Measurements from ENCODE around the gene CD38.

CD38 gene

GRCh38 chr4:15779809-15780208 is 1.7 kb downstream of the CD38 start:
- Histone ChIP-seq H3K9me3 (ENCODE audit: control insufficient read depth, insufficient read depth, low read length) (no peaks in the 10 kb centered on the region), H3K27me3 (ENCODE audit: control insufficient read depth, insufficient read depth, low read length) (peaks cover 19% of the 10 kb centered on the region; the same call in 1 of the 2 replicates), H3K36me3 (ENCODE audit: control insufficient read depth, insufficient read depth, low read length) (no peaks in the 10 kb centered on the region), H3K4me1 (ENCODE audit: control insufficient read depth, insufficient read depth, low read length) (no peaks in the 10 kb centered on the region), H3K27ac (ENCODE audit: low read length) (no peak overlapping the region), H3K4me3 (ENCODE audit: low read length) (no peak overlapping the region)
- WGBS (ENCODE audit: insufficient coverage, insufficient read length), result no CpG with 5 or more reads among the region's 1 CpG
- DNase-seq (ENCODE audit: low read depth, low spot score), result no peak

GRCh38 chr4:15781427-15782095 is 3.4 kb downstream of the CD38 start:
- DNase-seq (ENCODE audit: low read depth, low spot score), result no peak
- Histone ChIP-seq H3K9me3 (ENCODE audit: control insufficient read depth, insufficient read depth, low read length) (no peaks in the 10 kb centered on the region), H3K4me3 (ENCODE audit: low read length) (no peak overlapping the region), H3K36me3 (ENCODE audit: control insufficient read depth, insufficient read depth, low read length) (no peaks in the 10 kb centered on the region), H3K27ac (ENCODE audit: low read length) (no peak overlapping the region), H3K27me3 (ENCODE audit: control insufficient read depth, insufficient read depth, low read length) (peaks cover 19% of the 10 kb centered on the region; the same call in 1 of the 2 replicates), H3K4me1 (ENCODE audit: control insufficient read depth, insufficient read depth, low read length) (no peaks in the 10 kb centered on the region)
- WGBS (ENCODE audit: insufficient coverage, insufficient read length), result no CpG with 5 or more reads among the region's 6 CpGs

GRCh38 chr4:15783676-15784075 is 5.5 kb downstream of the CD38 start:
- no peak for DNase-seq (ENCODE audit: low read depth, low spot score)
- no CpG with 5 or more reads among the region's 4 CpGs for WGBS (ENCODE audit: insufficient coverage, insufficient read length)
- Histone ChIP-seq H3K4me1 (ENCODE audit: control insufficient read depth, insufficient read depth, low read length) (no peaks in the 10 kb centered on the region), H3K9me3 (ENCODE audit: control insufficient read depth, insufficient read depth, low read length) (peaks cover 2% of the 10 kb centered on the region), H3K4me3 (ENCODE audit: low read length) (no peak overlapping the region), H3K27me3 (ENCODE audit: control insufficient read depth, insufficient read depth, low read length) (peaks cover 8% of the 10 kb centered on the region; the same call in 1 of the 2 replicates), H3K36me3 (ENCODE audit: control insufficient read depth, insufficient read depth, low read length) (no peaks in the 10 kb centered on the region), H3K27ac (ENCODE audit: low read length) (no peak overlapping the region)

- no peak overlapping the region for H3K27ac ChIP-seq (ENCODE audit: low read length)
- H3K4me1 ChIP-seq (ENCODE audit: control insufficient read depth, insufficient read depth, low read length), result no peaks in the 10 kb centered on the region
- no peak for DNase-seq (ENCODE audit: low read depth, low spot score)
- peaks cover 2% of the 10 kb centered on the region for H3K9me3 ChIP-seq (ENCODE audit: control insufficient read depth, insufficient read depth, low read length)
- no CpG with 5 or more reads among the region's 5 CpGs for WGBS (ENCODE audit: insufficient coverage, insufficient read length)
- no peaks in the 10 kb centered on the region; the same call in 1 of the 2 replicates for H3K27me3 ChIP-seq (ENCODE audit: control insufficient read depth, insufficient read depth, low read length)
- no peaks in the 10 kb centered on the region for H3K36me3 ChIP-seq (ENCODE audit: control insufficient read depth, insufficient read depth, low read length)
- H3K4me3 ChIP-seq (ENCODE audit: low read length), result no peak overlapping the region
These were observed 7.0 kb downstream of the CD38 start for GRCh38 chr4:15784959-15785634.

GRCh38 chr4:15786743-15787142 is 8.6 kb downstream of the CD38 start:
- Histone ChIP-seq H3K36me3 (ENCODE audit: control insufficient read depth, insufficient read depth, low read length) (no peaks in the 10 kb centered on the region), H3K4me3 (ENCODE audit: low read length) (no peak overlapping the region), H3K27ac (ENCODE audit: low read length) (no peak overlapping the region), H3K9me3 (ENCODE audit: control insufficient read depth, insufficient read depth, low read length) (peaks cover 2% of the 10 kb centered on the region), H3K4me1 (ENCODE audit: control insufficient read depth, insufficient read depth, low read length) (no peaks in the 10 kb centered on the region), H3K27me3 (ENCODE audit: control insufficient read depth, insufficient read depth, low read length) (no peaks in the 10 kb centered on the region)
- no CpG with 5 or more reads among the region's 26 CpGs for WGBS (ENCODE audit: insufficient coverage, insufficient read length)
- no peak for DNase-seq (ENCODE audit: low read depth, low spot score)

GRCh38 chr4:15792974-15793373 is 14.8 kb downstream of the CD38 start:
- Histone ChIP-seq H3K4me3 (ENCODE audit: low read length) (no peak overlapping the region), H3K27me3 (ENCODE audit: control insufficient read depth, insufficient read depth, low read length) (no peaks in the 10 kb centered on the region), H3K9me3 (ENCODE audit: control insufficient read depth, insufficient read depth, low read length) (peaks cover 2% of the 10 kb centered on the region), H3K36me3 (ENCODE audit: control insufficient read depth, insufficient read depth, low read length) (no peaks in the 10 kb centered on the region), H3K4me1 (ENCODE audit: control insufficient read depth, insufficient read depth, low read length) (no peaks in the 10 kb centered on the region), H3K27ac (ENCODE audit: low read length) (no peak overlapping the region)
- WGBS (ENCODE audit: insufficient coverage, insufficient read length), result no CpG with 5 or more reads among the region's 2 CpGs
- no peak for DNase-seq (ENCODE audit: low read depth, low spot score)

GRCh38 chr4:15793506-15794363 is 15.6 kb downstream of the CD38 start:
- no peaks in the 10 kb centered on the region for H3K9me3 ChIP-seq (ENCODE audit: control insufficient read depth, insufficient read depth, low read length)
- DNase-seq (ENCODE audit: low read depth, low spot score), result no peak
- no peak overlapping the region for H3K4me3 ChIP-seq (ENCODE audit: low read length)
- WGBS (ENCODE audit: insufficient coverage, insufficient read length), result no CpG with 5 or more reads among the region's 3 CpGs
- H3K27me3 ChIP-seq (ENCODE audit: control insufficient read depth, insufficient read depth, low read length), result no peaks in the 10 kb centered on the region
- H3K4me1 ChIP-seq (ENCODE audit: control insufficient read depth, insufficient read depth, low read length), result no peaks in the 10 kb centered on the region
- H3K27ac ChIP-seq (ENCODE audit: low read length), result no peak overlapping the region
- H3K36me3 ChIP-seq (ENCODE audit: control insufficient read depth, insufficient read depth, low read length), result no peaks in the 10 kb centered on the region

GRCh38 chr4:15794426-15794825 is 16.3 kb downstream of the CD38 start:
- H3K4me3 ChIP-seq (ENCODE audit: low read length), result no peak overlapping the region
- H3K36me3 ChIP-seq (ENCODE audit: control insufficient read depth, insufficient read depth, low read length), result no peaks in the 10 kb centered on the region
- H3K27ac ChIP-seq (ENCODE audit: low read length), result no peak overlapping the region
- no peaks in the 10 kb centered on the region for H3K4me1 ChIP-seq (ENCODE audit: control insufficient read depth, insufficient read depth, low read length)
- no peaks in the 10 kb centered on the region for H3K27me3 ChIP-seq (ENCODE audit: control insufficient read depth, insufficient read depth, low read length)
- no CpG with 5 or more reads among the region's 2 CpGs for WGBS (ENCODE audit: insufficient coverage, insufficient read length)
- DNase-seq (ENCODE audit: low read depth, low spot score), result no peak
- H3K9me3 ChIP-seq (ENCODE audit: control insufficient read depth, insufficient read depth, low read length), result no peaks in the 10 kb centered on the region

GRCh38 chr4:15794905-15795304 is 16.8 kb downstream of the CD38 start:
- Histone ChIP-seq H3K27ac (ENCODE audit: low read length) (no peak overlapping the region), H3K4me3 (ENCODE audit: low read length) (no peak overlapping the region), H3K4me1 (ENCODE audit: control insufficient read depth, insufficient read depth, low read length) (no peaks in the 10 kb centered on the region), H3K36me3 (ENCODE audit: control insufficient read depth, insufficient read depth, low read length) (no peaks in the 10 kb centered on the region), H3K9me3 (ENCODE audit: control insufficient read depth, insufficient read depth, low read length) (no peaks in the 10 kb centered on the region), H3K27me3 (ENCODE audit: control insufficient read depth, insufficient read depth, low read length) (no peaks in the 10 kb centered on the region)
- no CpG with 5 or more reads among the region's 1 CpG for WGBS (ENCODE audit: insufficient coverage, insufficient read length)
- DNase-seq (ENCODE audit: low read depth, low spot score), result no peak

- no peaks in the 10 kb centered on the region for H3K9me3 ChIP-seq (ENCODE audit: control insufficient read depth, insufficient read depth, low read length)
- DNase-seq (ENCODE audit: low read depth, low spot score), result no peak
- H3K27me3 ChIP-seq (ENCODE audit: control insufficient read depth, insufficient read depth, low read length), result no peaks in the 10 kb centered on the region
- H3K4me1 ChIP-seq (ENCODE audit: control insufficient read depth, insufficient read depth, low read length), result no peaks in the 10 kb centered on the region
- WGBS (ENCODE audit: insufficient coverage, insufficient read length), result no CpG with 5 or more reads among the region's 5 CpGs
- no peak overlapping the region for H3K27ac ChIP-seq (ENCODE audit: low read length)
- no peak overlapping the region for H3K4me3 ChIP-seq (ENCODE audit: low read length)
- no peaks in the 10 kb centered on the region for H3K36me3 ChIP-seq (ENCODE audit: control insufficient read depth, insufficient read depth, low read length)
These were observed 19.2 kb downstream of the CD38 start for GRCh38 chr4:15797320-15797719.
